Gastrocnemius medialis (tissue), 4 donors: Measurements from ENCODE around the gene PDE4D. TPM values are rescaled to one million over a fixed set of nuclear protein-coding genes. Genes with fewer than 3 reads are reported as not detected.
A peak's percentile ranks its signal among the peaks of the same experiment; 100 is the strongest.

Experiments used
- ATAC-seq, 2 donors: fragments of 150-250 bp; one replicate each; pipeline ENCODE4 v1.9.1; 2016
- DNase-seq, 2 donors: peaks; one replicate each; pipeline ENCODE4 v3.0.0-alpha.2; 2019
- H3K27ac ChIP-seq, 4 donors: fragments of 200-600 bp; sonication (generic); 1 replicate in 1 of 4; 2 replicates in 3 of 4; pipeline ENCODE4 v1.5.1; 2016 to 2018; ENCODE audit warnings: mild to moderate bottlenecking in 2 of 4, moderate library complexity in 1 of 4
- H3K27me3 ChIP-seq, 3 donors: fragments of 200-600 bp; sonication (generic) in 2 of 3; 1 replicate in 1 of 3; 2 replicates in 2 of 3; pipeline versions ENCODE4 v1.5.1 to v1.6.0; 2016 to 2019; ENCODE audit warnings: mild to moderate bottlenecking in 1 of 3, moderate library complexity in 1 of 3
- H3K36me3 ChIP-seq, 2 donors: fragments of 200-600 bp; sonication (generic) in 1 of 2; one replicate each; pipeline ENCODE4 v1.5.1; 2017 to 2018
- H3K4me1 ChIP-seq, 2 donors: fragments of 200-600 bp; sonication (generic) in 1 of 2; one replicate each; pipeline ENCODE4 v1.5.1; 2016 to 2017; ENCODE audit warnings: mild to moderate bottlenecking in 2 of 2
- H3K4me3 ChIP-seq, 4 donors: fragments of 200-600 bp; sonication (generic) in 3 of 4; 1 replicate in 1 of 4; 2 replicates in 3 of 4; pipeline ENCODE4 v1.5.1; 2016 to 2019; ENCODE audit warnings: mild to moderate bottlenecking in 2 of 4
- H3K9me3 ChIP-seq, 3 donors: fragments of 200-600 bp; sonication (generic) in 2 of 3; 1 replicate in 1 of 3; 2 replicates in 2 of 3; pipeline ENCODE4 v1.5.1; 2016 to 2019
- CTCF ChIP-seq, 5 experiments: fragments of 450-650 bp in 3 of 5; fragments of 200-600 bp in 2 of 5; sonication (generic) in 2 of 5; IDR thresholded peaks in 4 of 5; conservative IDR thresholded peaks in 1 of 5; 1 replicate in 4 of 5; 2 replicates in 1 of 5; pipeline ENCODE4 v1.5.1; 2016 to 2019; ENCODE audit warnings: antibody characterized with exemption in 5 of 5, mild to moderate bottlenecking in 3 of 5, moderate library complexity in 3 of 5
- POLR2A ChIP-seq, 2 donors: fragments of 450-650 bp; IDR thresholded peaks; one replicate each; pipeline ENCODE4 v1.6.1; 2017; ENCODE audit warnings: antibody characterized with exemption in 2 of 2, mild to moderate bottlenecking in 2 of 2, moderate library complexity in 2 of 2
- in situ Hi-C, 4 donors: fragments of 200-750 bp; cut with MboI; loops; one replicate each; pipeline versions ENCODE4 v1.15.0 to v1.8.0; 2017; ENCODE audit warnings: low sequenced_read_pairs in 4 of 4
- intact Hi-C: fragments of 100-400 bp; cut with DNase I; formaldehyde crosslinking; loops from one replicate; pipeline ENCODE4 v1.15.1; 2023; ENCODE audit warnings: low total_unique reads
- total RNA-seq, 4 donors: library from RNA; depleted of rRNA; stranded (reverse); fragments of >200 nt; gene quantifications; one replicate each; pipeline versions ENCODE4 v1.1.0 to v1.2.3, GENCODE V29; 2016

Gene PDE4D
- total RNA-seq, 4 donors from 2014 or later, result 133 to 223 (median 185) TPM

DNA sequence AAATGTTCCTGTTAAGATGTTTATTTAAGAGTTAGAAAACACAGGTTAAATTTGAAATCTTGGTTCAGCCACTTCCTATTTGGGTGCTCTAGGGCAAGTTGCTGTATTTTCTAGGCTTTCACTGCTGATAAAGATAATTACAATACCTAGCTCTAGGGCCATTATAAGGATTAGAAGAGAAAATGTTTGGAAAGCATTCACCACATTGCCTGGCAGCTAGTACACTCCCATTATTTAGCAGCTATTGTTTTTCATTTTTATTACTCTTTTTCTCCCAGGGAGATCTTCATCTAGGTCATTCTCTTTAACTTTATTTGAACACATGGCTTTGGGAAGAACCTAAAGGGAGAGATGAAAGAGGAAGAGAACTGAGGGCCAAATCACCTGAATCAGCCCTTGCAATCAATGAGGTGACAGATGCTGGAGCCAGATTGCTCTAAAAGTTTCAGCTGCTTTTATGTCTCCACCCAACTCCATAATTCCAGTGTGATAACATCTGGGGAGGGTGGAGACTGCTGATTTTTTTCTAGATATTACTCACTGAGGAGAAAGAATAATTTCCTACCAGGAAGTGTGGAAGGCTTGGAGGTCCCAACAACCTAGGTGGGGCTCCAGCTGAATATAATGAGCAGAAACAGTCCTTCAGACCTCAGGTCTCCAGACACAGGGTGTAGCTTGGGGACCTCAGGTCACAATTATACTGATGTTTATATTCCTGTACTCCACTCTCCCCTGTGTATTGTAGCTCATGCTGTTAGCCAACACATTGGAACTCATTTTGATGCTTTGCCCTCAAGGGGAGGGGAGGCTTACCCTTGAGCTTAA lies 670.6 kb downstream of the PDE4D start:
- Histone ChIP-seq H3K36me3 (no peaks in the 10 kb centered on the region), H3K27ac (peak overlapping the region in 3 of 4 donors; percentile 16 to 38 (median 19)), H3K9me3 (no peaks in the 10 kb centered on the region), H3K4me1 (peaks cover 16 to 22% of the 10 kb centered on the region in 2 donors), H3K4me3 (no peak overlapping the region), H3K27me3 (no peaks in the 10 kb centered on the region)
- in situ Hi-C loops (no loop called here), intact Hi-C loops (no loop called here)
- TF ChIP-seq POLR2A (IDR thresholded peaks at IDR 0.05) (no peak), CTCF (IDR thresholded peaks at IDR 0.05 in 4 of 5, conservative IDR thresholded peaks at IDR 0.05 in 1 of 5) (no peak)
- DNase-seq, result no peak
- peak; percentile 18 to 19 for ATAC-seq

DNA sequence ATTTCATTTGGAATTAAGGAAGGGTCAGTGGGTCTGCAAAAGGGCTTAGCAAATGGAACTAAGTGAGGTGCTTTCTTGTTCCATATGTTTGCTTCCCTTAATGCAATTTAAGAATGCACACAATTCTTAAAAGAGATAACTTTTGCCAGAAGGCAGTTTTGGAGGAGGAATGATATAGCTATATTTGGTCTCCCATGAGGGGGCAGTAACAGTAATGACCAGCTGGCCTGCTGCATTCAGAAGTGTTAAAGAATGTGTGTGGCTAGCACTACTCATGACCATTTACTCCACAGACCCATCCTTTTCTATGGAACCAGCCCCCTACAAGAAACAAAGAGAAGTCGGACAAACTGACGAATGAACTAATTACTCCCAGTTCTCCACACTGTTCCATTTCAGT lies 671.8 kb downstream of the PDE4D start:
- in situ Hi-C loops, result no loop called here
- no peak for TF ChIP-seq POLR2A (IDR thresholded peaks at IDR 0.05)
- no peak for TF ChIP-seq CTCF (IDR thresholded peaks at IDR 0.05 in 4 of 5, conservative IDR thresholded peaks at IDR 0.05 in 1 of 5)

GRCh38 chr5:59218424-59219045 lies 675.0 kb downstream of the PDE4D start:
- Histone ChIP-seq H3K36me3 (peaks cover 4 to 11% of the 10 kb centered on the region in 2 donors), H3K4me3 (no peak overlapping the region), H3K27ac (peak overlapping the region in 2 of 4 donors; percentile 6 to 17), H3K9me3 (no peaks in the 10 kb centered on the region), H3K4me1 (peaks cover 25 to 34% of the 10 kb centered on the region in 2 donors), H3K27me3 (no peaks in the 10 kb centered on the region)
- in situ Hi-C loops, result no loop called here
- intact Hi-C loops, result no loop called here
- peak in 2 of 5 experiments; percentile 41 to 43 for TF ChIP-seq CTCF (IDR thresholded peaks at IDR 0.05 in 4 of 5, conservative IDR thresholded peaks at IDR 0.05 in 1 of 5)
- no peak for TF ChIP-seq POLR2A (IDR thresholded peaks at IDR 0.05)
- DNase-seq, result no peak
- ATAC-seq, result no peak

More for the DNA sequence above, 671.8 kb downstream of the PDE4D start:
- H3K27ac ChIP-seq, result peak overlapping the region in 3 of 4 donors; percentile 16 to 23 (median 16)
- no peak overlapping the region for H3K4me3 ChIP-seq
- no peaks in the 10 kb centered on the region for H3K27me3 ChIP-seq
- no peak for ATAC-seq
- no peaks in the 10 kb centered on the region for H3K9me3 ChIP-seq
- no peak for DNase-seq
- H3K36me3 ChIP-seq, result no peaks in the 10 kb centered on the region
- intact Hi-C loops, result no loop called here
- peaks cover 17 to 28% of the 10 kb centered on the region in 2 donors for H3K4me1 ChIP-seq

GRCh38 chr5:59216841-59217240 lies 676.7 kb downstream of the PDE4D start:
- no peak for ATAC-seq
- no peaks in the 10 kb centered on the region for H3K27me3 ChIP-seq
- peaks cover 4 to 11% of the 10 kb centered on the region in 2 donors for H3K36me3 ChIP-seq
- no peak for TF ChIP-seq POLR2A (IDR thresholded peaks at IDR 0.05)
- TF ChIP-seq CTCF (IDR thresholded peaks at IDR 0.05 in 4 of 5, conservative IDR thresholded peaks at IDR 0.05 in 1 of 5), result no peak
- in situ Hi-C loops (no loop called here), intact Hi-C loops (no loop called here)
- H3K27ac ChIP-seq, result peak overlapping the region in 2 of 4 donors; percentile 14 to 17
- H3K4me3 ChIP-seq, result no peak overlapping the region
- H3K9me3 ChIP-seq, result no peaks in the 10 kb centered on the region
- no peak for DNase-seq
- peaks cover 39 to 46% of the 10 kb centered on the region in 2 donors for H3K4me1 ChIP-seq
